Measurements from ENCODE around the gene CUX1. TPM values are rescaled to one million over a fixed set of nuclear protein-coding genes. Genes with fewer than 3 reads are reported as not detected.
A peak's percentile ranks its signal among the peaks of the same experiment; 100 is the strongest.

The CUX1 gene
- total and polyA plus RNA-seq, 9 donors = 42.2 to 151 (median 126) TPM

GRCh38 chr7:102089175-102090098 lies 272.0 kb downstream of the CUX1 start:
- intact Hi-C loops (cut with DNase I) = no loop called here
- TF ChIP-seq POLR2A (IDR thresholded peaks at IDR 0.05) (no peak), EP300 (IDR thresholded peaks at IDR 0.05) (no peak)
- TF ChIP-seq, protein P1, sequence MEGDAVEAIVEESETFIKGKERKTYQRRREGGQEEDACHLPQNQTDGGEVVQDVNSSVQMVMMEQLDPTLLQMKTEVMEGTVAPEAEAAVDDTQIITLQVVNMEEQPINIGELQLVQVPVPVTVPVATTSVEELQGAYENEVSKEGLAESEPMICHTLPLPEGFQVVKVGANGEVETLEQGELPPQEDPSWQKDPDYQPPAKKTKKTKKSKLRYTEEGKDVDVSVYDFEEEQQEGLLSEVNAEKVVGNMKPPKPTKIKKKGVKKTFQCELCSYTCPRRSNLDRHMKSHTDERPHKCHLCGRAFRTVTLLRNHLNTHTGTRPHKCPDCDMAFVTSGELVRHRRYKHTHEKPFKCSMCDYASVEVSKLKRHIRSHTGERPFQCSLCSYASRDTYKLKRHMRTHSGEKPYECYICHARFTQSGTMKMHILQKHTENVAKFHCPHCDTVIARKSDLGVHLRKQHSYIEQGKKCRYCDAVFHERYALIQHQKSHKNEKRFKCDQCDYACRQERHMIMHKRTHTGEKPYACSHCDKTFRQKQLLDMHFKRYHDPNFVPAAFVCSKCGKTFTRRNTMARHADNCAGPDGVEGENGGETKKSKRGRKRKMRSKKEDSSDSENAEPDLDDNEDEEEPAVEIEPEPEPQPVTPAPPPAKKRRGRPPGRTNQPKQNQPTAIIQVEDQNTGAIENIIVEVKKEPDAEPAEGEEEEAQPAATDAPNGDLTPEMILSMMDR (IDR thresholded peaks at IDR 0.05) = no peak
- no peak overlapping the region for H3K4me3 ChIP-seq
- DNase-seq = no peak
- 93 to 96% (median 94%) methylated on average over 4 of the region's 4 CpGs for WGBS, 3 donors
- H3K36me3 ChIP-seq = no peaks in the 10 kb centered on the region
- H3K27ac ChIP-seq = no peak overlapping the region
- H3K4me1 ChIP-seq (ENCODE audit: insufficient read depth) = no peaks in the 10 kb centered on the region
- no peaks in the 10 kb centered on the region for H3K27me3 ChIP-seq
- no peaks in the 10 kb centered on the region for H3K9me3 ChIP-seq

DNA sequence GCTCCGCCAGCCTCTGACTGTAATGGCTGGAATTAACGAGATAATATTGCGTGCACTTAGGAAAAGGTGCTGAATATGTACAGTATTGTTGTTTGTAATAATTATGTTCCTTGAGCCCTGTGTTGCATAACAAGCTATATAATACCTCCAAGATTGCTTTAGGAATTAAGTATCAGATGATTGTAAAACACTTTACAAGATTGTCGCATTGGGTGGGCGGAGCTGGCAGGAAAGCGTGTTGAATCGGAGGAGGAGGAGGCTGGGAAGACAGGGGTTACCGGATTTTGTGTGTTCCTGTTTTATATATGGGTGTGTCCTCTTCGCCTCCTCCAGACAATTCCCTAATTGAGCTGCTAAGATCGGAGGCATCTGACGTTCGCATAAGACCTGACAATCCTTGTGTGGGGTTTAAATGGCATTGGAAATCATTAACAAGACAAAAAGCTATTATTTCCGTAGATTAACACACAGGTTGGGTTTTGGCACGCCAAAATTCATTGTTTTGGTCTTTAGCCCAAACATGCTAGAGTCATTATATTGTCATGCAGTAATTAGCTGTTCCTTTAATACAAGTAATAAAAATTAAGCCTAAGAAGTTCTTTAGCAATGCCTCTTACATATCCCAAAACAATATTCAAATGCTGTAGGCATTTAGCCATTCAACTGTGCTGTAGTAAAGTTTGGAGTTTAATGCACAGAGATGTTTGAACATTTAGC lies 276.3 kb downstream of the CUX1 start:
- Histone ChIP-seq H3K36me3 (no peaks in the 10 kb centered on the region), H3K9me3 (no peaks in the 10 kb centered on the region), H3K27ac (no peak overlapping the region), H3K4me3 (no peak overlapping the region), H3K27me3 (no peaks in the 10 kb centered on the region), H3K4me1 (ENCODE audit: insufficient read depth) (no peaks in the 10 kb centered on the region)
- WGBS, 3 donors = 70 to 82% (median 81%) methylated on average over 14 of the region's 14 CpGs
- intact Hi-C loops (cut with DNase I) = no loop called here
- TF ChIP-seq POLR2A (IDR thresholded peaks at IDR 0.05) (no peak), EP300 (IDR thresholded peaks at IDR 0.05) (no peak)
- TF ChIP-seq, protein P1 (IDR thresholded peaks at IDR 0.05) = no peak
- no peak for DNase-seq

DNA sequence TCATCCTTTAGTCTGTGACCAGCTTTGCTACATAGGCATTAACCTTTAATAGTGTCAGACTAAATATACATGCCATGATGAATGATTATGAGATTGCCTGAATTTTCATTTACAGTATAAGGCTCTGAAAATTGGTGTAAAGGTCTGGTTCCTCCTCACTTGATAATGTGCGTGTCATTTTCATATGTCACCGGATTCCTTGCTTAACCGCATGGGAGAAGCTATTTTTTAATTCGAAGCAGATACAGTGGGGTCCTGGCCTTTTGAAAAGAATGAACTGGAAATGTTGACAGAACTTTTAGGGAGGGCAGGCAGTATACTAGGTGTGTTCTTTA lies 276.9 kb downstream of the CUX1 start:
- intact Hi-C loops (cut with DNase I) = no loop called here
- Histone ChIP-seq H3K27ac (no peak overlapping the region), H3K4me3 (no peak overlapping the region), H3K9me3 (no peaks in the 10 kb centered on the region), H3K27me3 (no peaks in the 10 kb centered on the region), H3K36me3 (no peaks in the 10 kb centered on the region), H3K4me1 (ENCODE audit: insufficient read depth) (no peaks in the 10 kb centered on the region)
- 58 to 81% (median 69%) methylated on average over 4 of the region's 4 CpGs for WGBS, 3 donors
- TF ChIP-seq EP300 (IDR thresholded peaks at IDR 0.05) = no peak
- TF ChIP-seq, protein P1 (IDR thresholded peaks at IDR 0.05) = no peak
- no peak for TF ChIP-seq POLR2A (IDR thresholded peaks at IDR 0.05)
- no peak for DNase-seq

GRCh38 chr7:102095321-102096011 lies 278.0 kb downstream of the CUX1 start:
- intact Hi-C loops (cut with DNase I) = no loop called here
- no peak overlapping the region for H3K27ac ChIP-seq
- no peaks in the 10 kb centered on the region for H3K9me3 ChIP-seq
- TF ChIP-seq, protein P1 (IDR thresholded peaks at IDR 0.05) = no peak
- TF ChIP-seq EP300 (IDR thresholded peaks at IDR 0.05) (no peak), POLR2A (IDR thresholded peaks at IDR 0.05) (no peak)
- peak in 1 of 5 donors; percentile 11 for DNase-seq
- no peaks in the 10 kb centered on the region for H3K27me3 ChIP-seq
- H3K4me1 ChIP-seq (ENCODE audit: insufficient read depth) = no peaks in the 10 kb centered on the region
- no peaks in the 10 kb centered on the region for H3K36me3 ChIP-seq
- WGBS, 3 donors = 94 to 96% (median 96%) methylated on average over 16 of the region's 16 CpGs
- no peak overlapping the region for H3K4me3 ChIP-seq

Data from ovary (tissue), 9 donors.